ENCODE measurements around the gene ARHGAP6. TPM values are rescaled to one million over a fixed set of nuclear protein-coding genes. Genes with fewer than 3 reads are reported as not detected.

The ARHGAP6 gene
- total and polyA plus RNA-seq, 2 of the 4 experiments (the other 2 are of a cell fraction): 1.4 to 1.8 TPM

DNA sequence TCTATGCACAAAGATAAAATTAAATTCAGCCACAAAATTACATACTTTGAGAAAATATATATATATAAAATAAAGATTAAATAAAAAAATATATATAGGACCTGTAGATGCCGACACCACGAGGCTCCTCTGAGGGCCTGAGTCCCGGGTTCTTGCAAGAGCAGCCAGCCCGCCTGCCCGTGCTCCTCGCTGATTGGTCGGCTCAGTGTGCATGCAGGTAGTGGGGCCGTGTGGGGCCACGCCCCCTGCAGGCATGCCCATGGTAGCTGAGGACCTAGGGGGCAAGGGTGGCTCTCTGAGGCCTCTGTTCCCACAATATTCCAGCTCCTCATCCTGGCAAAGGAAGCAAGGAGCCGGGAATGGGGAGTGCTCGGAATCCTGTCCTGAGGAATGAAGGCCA is 453.0 kb downstream of the ARHGAP6 start:
- in situ Hi-C loops (cut with MboI; ENCODE audit: low sequenced_read_pairs): no loop called here
- H2AK9ac ChIP-seq (replicated peaks; ENCODE audit: low read depth, low read length, poor library complexity): no peak overlapping the region

More for the DNA sequence above, 453.0 kb downstream of the ARHGAP6 start:
- Histone ChIP-seq H2BK20ac (ENCODE audit: low read depth, low read length) (no peak overlapping the region), H3K4me3 (ENCODE audit: insufficient read depth, low read depth, low read length) (no peak overlapping the region), H3K14ac (replicated peaks; ENCODE audit: low read depth, low read length) (no peak overlapping the region), H4K8ac (ENCODE audit: low read depth in 2 of 2, low read length in 2 of 2) (no peak overlapping the region), H2BK15ac (ENCODE audit: low read depth, low read length) (no peak overlapping the region), H4K5ac (ENCODE audit: low read depth, low read length) (no peak overlapping the region), H3K79me1 (ENCODE audit: low read depth in 1 of 2, low read length in 2 of 2) (no peaks in the 10 kb centered on the region), H2BK120ac (ENCODE audit: low read depth, low read length) (no peak overlapping the region), H2AFZ (replicated peaks; ENCODE audit: low read length, poor library complexity) (no peak overlapping the region), H3K4me2 (ENCODE audit: low read depth, low read length) (no peak overlapping the region), H3K9me1 (ENCODE audit: insufficient read depth, low read length) (no peaks in the 10 kb centered on the region), H4K20me1 (ENCODE audit: insufficient read depth, low read length) (no peaks in the 10 kb centered on the region), H3K36me3 (ENCODE audit: control insufficient read depth, insufficient read depth, low read length) (no peaks in the 10 kb centered on the region), H3K23ac (ENCODE audit: low read depth, low read length) (no peak overlapping the region), H3K4ac (ENCODE audit: low read depth, low read length) (no peak overlapping the region), H3K9me3 (ENCODE audit: control insufficient read depth, insufficient read depth, low read length) (no peaks in the 10 kb centered on the region), H2AK5ac (ENCODE audit: low read depth, low read length) (no peak overlapping the region), H2BK5ac (ENCODE audit: low read depth, low read length, poor library complexity, severe bottlenecking) (no peak overlapping the region), H3K56ac (ENCODE audit: extremely low read depth, insufficient read depth, low read length) (no peak overlapping the region), H4K91ac (ENCODE audit: insufficient read depth, low read depth, low read length) (no peak overlapping the region), H3K9ac (ENCODE audit: low read depth, low read length) (no peak overlapping the region), H3K27ac (ENCODE audit: insufficient read depth, low read length) (no peak overlapping the region), H3K4me1 (ENCODE audit: control insufficient read depth, insufficient read depth, low read length) (peaks cover 2% of the 10 kb centered on the region; the same call in 1 of the 2 replicates), H3K27me3 (ENCODE audit: control insufficient read depth, insufficient read depth, low read length) (no peaks in the 10 kb centered on the region), H3K18ac (ENCODE audit: low read depth, low read length) (no peak overlapping the region)
- DNase-seq (no peak), ATAC-seq (ENCODE audit: low read depth) (no peak)
- intact Hi-C loops (cut with micrococcal nuclease) (no loop called here), dilution Hi-C loops (cut with HindIII; ENCODE audit: low sequenced_read_pairs, unreplicated experiment) (no loop called here)
- WGBS, 2 experiments (ENCODE audit: extremely low coverage in 2 of 2, insufficient read length in 1 of 2): 100% methylated on average over 2 of the region's 11 CpGs; no CpG with 5 or more reads in 1 of the 2 experiments
- ChIA-PET CTCF (no interaction called here), POLR2A (ENCODE audit: unreplicated experiment) (no interaction called here)
- BruUV-seq (replicated peaks): no TSS peak
- TF ChIP-seq, protein P1, sequence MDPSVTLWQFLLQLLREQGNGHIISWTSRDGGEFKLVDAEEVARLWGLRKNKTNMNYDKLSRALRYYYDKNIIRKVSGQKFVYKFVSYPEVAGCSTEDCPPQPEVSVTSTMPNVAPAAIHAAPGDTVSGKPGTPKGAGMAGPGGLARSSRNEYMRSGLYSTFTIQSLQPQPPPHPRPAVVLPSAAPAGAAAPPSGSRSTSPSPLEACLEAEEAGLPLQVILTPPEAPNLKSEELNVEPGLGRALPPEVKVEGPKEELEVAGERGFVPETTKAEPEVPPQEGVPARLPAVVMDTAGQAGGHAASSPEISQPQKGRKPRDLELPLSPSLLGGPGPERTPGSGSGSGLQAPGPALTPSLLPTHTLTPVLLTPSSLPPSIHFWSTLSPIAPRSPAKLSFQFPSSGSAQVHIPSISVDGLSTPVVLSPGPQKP (IDR thresholded peaks at IDR 0.05; ENCODE audit: borderline replicate concordance, low read depth, low read length): no peak
- TF ChIP-seq NFE2L2 (IDR thresholded peaks at IDR 0.05; ENCODE audit: low read depth, low read length) (no peak), POLR2A (IDR thresholded peaks at IDR 0.05; ENCODE audit: low read depth, low read length) (no peak), CEBPB (IDR thresholded peaks at IDR 0.05; ENCODE audit: low read depth, low read length) (no peak), FOS (IDR thresholded peaks at IDR 0.05; ENCODE audit: low read depth, low read length) (no peak), BHLHE40 (IDR thresholded peaks at IDR 0.05; ENCODE audit: low read depth, low read length) (no peak), RAD21 (IDR thresholded peaks at IDR 0.05; ENCODE audit: low read length) (no peak), RCOR1 (IDR thresholded peaks at IDR 0.05; ENCODE audit: insufficient replicate concordance, low read length) (no peak)
- TF ChIP-seq, protein P2, sequence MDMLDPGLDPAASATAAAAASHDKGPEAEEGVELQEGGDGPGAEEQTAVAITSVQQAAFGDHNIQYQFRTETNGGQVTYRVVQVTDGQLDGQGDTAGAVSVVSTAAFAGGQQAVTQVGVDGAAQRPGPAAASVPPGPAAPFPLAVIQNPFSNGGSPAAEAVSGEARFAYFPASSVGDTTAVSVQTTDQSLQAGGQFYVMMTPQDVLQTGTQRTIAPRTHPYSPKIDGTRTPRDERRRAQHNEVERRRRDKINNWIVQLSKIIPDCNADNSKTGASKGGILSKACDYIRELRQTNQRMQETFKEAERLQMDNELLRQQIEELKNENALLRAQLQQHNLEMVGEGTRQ (IDR thresholded peaks at IDR 0.05; ENCODE audit: low read depth, low read length): no peak
